ENCODE results near the gene CSHL1. TPM values are rescaled to one million over a fixed set of nuclear protein-coding genes. Genes with fewer than 3 reads are reported as not detected.
"Not testable (repeated sequence)": the region's sequence is repeated elsewhere in the genome, so short reads cannot be mapped to it uniquely, and the experiment has no call there.

Gene CSHL1
- total RNA-seq, 2 experiments from 2014 or later, result not detected

- not testable (repeated sequence) for H3K27ac Mint-ChIP-seq, H3K9me3 Mint-ChIP-seq
These were observed 41.4 kb downstream of the CSHL1 start for GRCh38 chr17:63869491-63870291.

GRCh38 chr17:63866625-63867024 lies 44.4 kb downstream of the CSHL1 start:
- H3K9me3 Mint-ChIP-seq; H3K4me1 Mint-ChIP-seq; H3K27ac Mint-ChIP-seq; POLR2A ChIA-PET; DNase-seq; H3K36me3 Mint-ChIP-seq (ENCODE audit: low read depth); H3K4me3 Mint-ChIP-seq: not testable (repeated sequence)
- H3K27me3 Mint-ChIP-seq, result peaks cover 23% of the 10 kb centered on the region
- CTCF ChIA-PET, result interaction anchor here (1.2 to 2.6 kb wide), 5 partner anchors 12 to 160 kb away, joined by 3 to 7 read pairs (median 3); partner anchors contain the start of gene GH2

More at GRCh38 chr17:63869491-63870291, 41.4 kb downstream of the CSHL1 start:
- POLR2A ChIA-PET; CTCF ChIA-PET; H3K4me3 Mint-ChIP-seq; H3K4me1 Mint-ChIP-seq; H3K36me3 Mint-ChIP-seq (ENCODE audit: low read depth); DNase-seq: not testable (repeated sequence)
- H3K27me3 Mint-ChIP-seq, result peaks cover 15% of the 10 kb centered on the region

Other genes starting within 250 kb of the CSHL1 start
- 100 to 1,000 TPM; 409 to 433 TPM for gene LIMD2, start 211.1 kb downstream of the CSHL1 start, total RNA-seq
- 10 to 100 TPM; 46.8 to 49.0 TPM for gene STRADA, start 169.5 kb downstream of the CSHL1 start, total RNA-seq
- gene CCDC47, start 137.7 kb downstream of the CSHL1 start, total RNA-seq, result 10 to 100 TPM; 59.2 to 65.4 TPM
- gene DDX42, start 137.1 kb downstream of the CSHL1 start, total RNA-seq, result 100 to 1,000 TPM; 122 to 153 TPM
- gene PSMC5, start 83.8 kb downstream of the CSHL1 start, total RNA-seq, result 100 to 1,000 TPM; 119 to 155 TPM
- gene FTSJ3, start 83.6 kb downstream of the CSHL1 start, total RNA-seq, result 10 to 100 TPM; 49.2 to 55.0 TPM
- gene SMARCD2, start 68.6 kb downstream of the CSHL1 start, total RNA-seq, result 100 to 1,000 TPM; 133 to 138 TPM
- not detected for gene CSH2, start 37.6 kb downstream of the CSHL1 start, total RNA-seq
- gene GH2, start 29.3 kb downstream of the CSHL1 start, total RNA-seq, result not detected
- not detected for gene CSH1, start 14.7 kb downstream of the CSHL1 start, total RNA-seq
- not detected for gene GH1, start 7.6 kb upstream of the CSHL1 start, total RNA-seq
- gene CD79B, start 21.1 kb upstream of the CSHL1 start, total RNA-seq, result 10 to 100 TPM; 34.6 to 39.9 TPM
- under 1 TPM; 0.04 to 0.17 TPM for gene SCN4A, start 61.7 kb upstream of the CSHL1 start, total RNA-seq
- 1 to 10 TPM; 3.8 TPM for gene PRR29, start 87.1 kb upstream of the CSHL1 start, total RNA-seq
- gene ICAM2, start 109.4 kb upstream of the CSHL1 start, total RNA-seq, result 100 to 1,000 TPM; 113 to 116 TPM
- 10 to 100 TPM; 50.1 to 57.5 TPM for gene ERN1, start 218.9 kb upstream of the CSHL1 start, total RNA-seq

Data from activated CD4-positive, alpha-beta T cell treated with anti-CD3 and anti-CD28 coated beads, Interleukin-2, amount 10 ng/mL, durations not matched to agents 7 days and 5 days (primary cell).